Activated CD8-positive, alpha-beta memory T cell treated with anti-CD3 and anti-CD28 coated beads, Interleukin-2, amount 50 U/mL, for 24 hours (primary cell): ENCODE data around the gene HDHD2.
"Not testable (repeated sequence)": the region's sequence is repeated elsewhere in the genome, so short reads cannot be mapped to it uniquely, and the experiment has no call there.

Experiments
- DNase-seq: peaks from one replicate; pipeline ENCODE4 v3.0.0-alpha.2; 2020; ENCODE audit errors: extremely low read depth

HDHD2 gene, protein sequence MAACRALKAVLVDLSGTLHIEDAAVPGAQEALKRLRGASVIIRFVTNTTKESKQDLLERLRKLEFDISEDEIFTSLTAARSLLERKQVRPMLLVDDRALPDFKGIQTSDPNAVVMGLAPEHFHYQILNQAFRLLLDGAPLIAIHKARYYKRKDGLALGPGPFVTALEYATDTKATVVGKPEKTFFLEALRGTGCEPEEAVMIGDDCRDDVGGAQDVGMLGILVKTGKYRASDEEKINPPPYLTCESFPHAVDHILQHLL

DNA sequence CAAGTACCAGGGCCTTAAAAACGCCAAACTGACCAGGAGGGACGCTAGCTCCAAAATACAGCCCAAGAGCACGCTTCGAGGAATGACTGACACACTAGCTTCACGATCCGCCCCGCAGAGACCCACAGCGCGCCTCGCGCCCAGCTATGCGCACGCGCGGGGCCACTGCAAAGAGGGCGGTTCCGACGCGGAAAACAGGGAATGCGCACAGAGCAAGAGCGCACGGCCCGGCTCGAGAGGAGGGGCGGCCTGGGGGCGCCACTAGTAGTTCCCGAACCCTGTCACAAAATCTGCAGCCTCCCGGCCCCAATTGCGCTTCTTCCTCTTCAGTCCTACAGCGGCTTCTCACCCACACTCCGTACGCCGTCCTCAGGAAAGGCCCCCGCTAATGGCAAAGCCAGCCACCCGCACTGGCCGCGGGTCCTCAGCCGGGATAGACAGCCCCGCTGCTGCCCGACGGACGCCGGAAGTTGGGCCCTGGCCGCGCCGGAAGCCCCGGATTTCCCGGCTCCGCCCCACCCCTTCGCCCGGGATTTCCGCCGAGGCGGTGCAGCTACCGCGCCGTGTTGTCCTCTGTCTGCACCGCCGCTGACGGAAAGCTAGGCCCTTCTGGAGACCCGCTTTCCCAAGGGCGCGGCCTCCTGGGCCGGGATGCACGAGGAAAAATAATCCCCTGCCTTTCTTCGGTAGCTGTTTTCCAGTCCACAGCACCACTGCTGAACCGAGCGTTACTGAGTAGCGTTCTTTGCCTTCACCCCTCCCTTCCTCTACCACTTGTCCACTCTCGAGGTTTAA lies at the start of gene HDHD2:
TSS of gene HDHD2 (minus strand) at position 472 of the 795 bp plus-strand sequence. CDS start 14,061 bp downstream, outside the sequence.
- peak; percentile 59 for DNase-seq

DNA sequence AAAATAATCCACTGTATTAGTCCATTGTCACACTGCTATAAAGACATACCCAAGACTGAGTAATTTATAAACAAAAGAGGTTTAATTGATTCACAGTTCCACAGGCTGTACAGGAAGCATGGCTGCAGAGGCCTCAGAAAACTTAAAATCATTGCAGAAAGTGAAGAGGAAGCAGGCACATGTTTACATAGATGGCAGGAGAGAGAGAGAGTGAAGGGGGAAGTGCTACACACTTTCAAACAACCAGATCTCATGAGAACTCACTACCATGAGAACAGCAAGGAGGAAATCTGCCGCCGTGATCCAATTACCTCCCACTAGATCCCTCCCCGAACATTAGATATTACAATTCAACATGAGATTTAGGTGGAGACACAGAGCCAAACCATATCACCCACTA lies 45.7 kb upstream of the HDHD2 start:
- not testable (repeated sequence) for DNase-seq

DNA sequence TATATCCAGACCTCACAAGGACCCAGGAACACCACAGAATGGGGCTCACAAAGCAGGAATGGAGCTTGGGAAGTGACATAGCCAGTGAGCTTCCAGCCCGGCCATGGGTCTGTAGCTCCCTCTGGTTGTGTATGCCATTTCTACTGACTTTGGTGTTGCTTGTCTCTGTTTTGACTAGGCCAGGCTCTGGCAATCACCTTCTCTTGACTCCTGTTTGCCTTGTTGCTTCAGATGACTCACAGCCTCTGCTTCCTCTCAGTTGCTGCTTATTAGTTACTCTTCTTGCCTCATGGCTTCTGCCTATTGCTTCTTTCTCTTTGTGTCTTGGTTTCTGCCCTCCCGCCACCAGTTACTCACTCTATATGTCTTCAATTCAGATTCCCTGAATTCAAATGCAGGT lies 41.7 kb upstream of the HDHD2 start:
- DNase-seq: no peak

- DNase-seq: no peak
These were observed 37.4 kb upstream of the HDHD2 start for GRCh38 chr18:47187721-47188120.

GRCh38 chr18:47184419-47185050 lies 34.2 kb upstream of the HDHD2 start:
- no peak for DNase-seq

- DNase-seq: not testable (repeated sequence)
These were observed 31.9 kb upstream of the HDHD2 start for GRCh38 chr18:47182156-47182555.

DNA sequence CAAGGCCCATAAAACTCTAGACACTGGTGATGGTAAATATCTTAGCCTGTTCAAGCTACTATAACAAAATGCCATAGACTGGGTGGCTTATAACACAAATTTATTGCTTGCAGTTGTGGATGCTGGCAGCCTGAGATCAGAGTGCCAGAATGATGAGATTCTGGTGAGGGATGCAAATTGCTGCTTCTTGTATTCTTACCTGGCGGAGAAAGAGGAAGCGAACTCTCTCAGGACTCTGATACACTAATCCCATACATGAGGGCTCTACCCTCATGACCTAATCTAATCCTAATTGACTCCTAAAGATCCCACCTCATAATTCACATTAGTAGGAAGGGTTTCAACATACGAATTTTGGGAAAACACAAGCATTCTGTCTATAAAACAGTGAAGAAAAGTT lies 30.5 kb upstream of the HDHD2 start:
- DNase-seq: no peak

- DNase-seq: no peak
These were observed 29.2 kb upstream of the HDHD2 start for GRCh38 chr18:47179520-47179919.

- DNase-seq: peak; percentile 80
These were observed 25.7 kb upstream of the HDHD2 start, which contains the start of gene IER3IP1 for GRCh38 chr18:47175898-47176575. Gene IER3IP1, minus strand, starts transcription at chr18:47176364. Its CDS starts 87 bp downstream, at chr18:47176277.

DNA sequence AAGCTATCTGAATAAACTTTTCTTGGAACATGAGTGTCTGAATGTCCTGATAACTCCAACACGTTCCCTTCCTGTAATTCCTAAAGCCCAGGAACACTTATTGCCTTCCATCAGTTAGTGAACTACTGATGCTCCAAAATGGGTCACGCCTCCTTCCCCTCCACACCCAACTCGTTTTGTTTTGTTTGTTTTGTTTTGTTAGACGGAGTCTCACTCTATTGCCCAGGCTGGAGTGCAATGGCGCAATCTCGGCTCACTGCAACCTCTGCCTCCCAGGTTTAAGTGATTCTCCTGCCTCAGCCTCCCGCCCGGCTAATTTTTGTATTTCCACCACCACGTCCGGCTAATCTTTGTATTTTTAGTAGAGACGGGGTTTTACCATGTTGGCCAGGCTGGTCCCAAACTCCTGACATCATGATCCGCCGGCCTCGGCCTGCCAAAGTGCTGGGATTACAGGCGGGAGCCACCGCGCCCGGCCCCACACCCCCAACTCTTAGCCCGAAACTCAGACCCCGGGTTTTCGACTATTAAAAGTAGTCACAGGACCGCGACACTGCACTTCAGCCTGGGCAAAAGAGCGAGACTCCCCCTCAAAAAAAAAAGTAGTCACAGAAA lies 25.1 kb upstream of the HDHD2 start:
- no peak for DNase-seq

DNA sequence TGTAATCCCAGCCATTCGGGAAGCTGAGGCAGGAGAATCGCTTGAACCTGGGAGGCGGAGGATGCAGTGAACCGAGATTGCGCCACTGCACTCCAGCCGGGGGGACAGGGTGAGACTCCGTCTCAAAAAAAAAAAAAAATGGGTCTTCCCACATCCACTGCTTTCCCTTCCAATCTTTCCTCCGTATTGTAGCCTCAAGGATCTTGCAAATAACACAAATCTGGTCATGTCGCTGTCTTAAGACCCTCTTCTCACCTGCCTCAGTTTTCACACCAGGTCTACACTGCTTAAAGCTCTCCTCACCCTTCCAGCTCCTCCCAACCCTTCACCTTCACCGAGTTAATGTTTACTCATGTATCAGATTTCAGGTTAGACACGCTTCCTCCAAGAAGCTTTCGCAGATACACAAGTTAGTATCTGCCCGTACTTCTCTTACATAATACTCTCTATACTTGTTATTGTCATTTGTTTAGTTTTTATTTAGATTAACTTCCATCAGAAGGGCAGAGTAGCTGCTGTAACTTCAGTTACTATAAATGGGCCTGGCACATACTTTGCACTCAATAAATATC lies 24.3 kb upstream of the HDHD2 start:
- DNase-seq: no peak

DNA sequence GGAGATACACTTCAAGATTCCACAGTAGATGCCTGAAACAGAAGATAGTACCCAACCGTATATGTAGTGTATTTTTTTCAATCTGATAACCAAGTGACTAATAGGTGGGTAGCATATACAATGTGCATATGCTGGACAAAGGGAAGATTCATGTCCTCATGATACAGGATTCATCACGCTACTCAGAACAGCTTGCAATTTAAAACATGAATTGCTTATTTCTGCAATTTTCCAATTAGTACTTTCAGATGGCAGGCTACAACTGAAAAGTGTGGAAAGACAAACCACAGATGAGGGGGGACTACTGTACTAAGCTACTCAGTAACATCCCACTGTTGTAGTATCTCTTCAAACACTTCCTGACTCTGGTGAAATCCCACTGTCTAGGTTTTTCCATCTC lies 22.2 kb upstream of the HDHD2 start:
- DNase-seq: no peak

DNA sequence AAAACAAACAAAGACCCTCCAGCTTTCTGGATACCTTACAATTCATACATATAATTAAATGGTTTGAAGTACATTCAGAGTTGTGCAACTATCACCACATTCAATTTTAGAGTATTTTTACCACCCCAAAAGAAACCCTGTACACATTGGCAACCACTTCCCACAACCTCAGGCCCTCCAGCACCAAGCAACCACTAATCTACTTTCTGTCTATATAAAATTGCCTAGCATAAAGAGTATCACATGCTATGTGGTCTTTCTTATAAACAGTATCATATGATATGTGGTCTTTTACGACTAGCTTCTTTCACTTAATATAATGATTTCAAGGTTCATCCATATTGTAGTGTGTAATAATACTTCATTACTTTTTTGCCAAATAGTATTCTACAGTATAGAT lies 18.6 kb upstream of the HDHD2 start:
- no peak for DNase-seq

GRCh38 chr18:47168509-47168908 lies 18.2 kb upstream of the HDHD2 start:
- no peak for DNase-seq

- no peak for DNase-seq
These were observed 16.0 kb upstream of the HDHD2 start for GRCh38 chr18:47166294-47166693.

DNA sequence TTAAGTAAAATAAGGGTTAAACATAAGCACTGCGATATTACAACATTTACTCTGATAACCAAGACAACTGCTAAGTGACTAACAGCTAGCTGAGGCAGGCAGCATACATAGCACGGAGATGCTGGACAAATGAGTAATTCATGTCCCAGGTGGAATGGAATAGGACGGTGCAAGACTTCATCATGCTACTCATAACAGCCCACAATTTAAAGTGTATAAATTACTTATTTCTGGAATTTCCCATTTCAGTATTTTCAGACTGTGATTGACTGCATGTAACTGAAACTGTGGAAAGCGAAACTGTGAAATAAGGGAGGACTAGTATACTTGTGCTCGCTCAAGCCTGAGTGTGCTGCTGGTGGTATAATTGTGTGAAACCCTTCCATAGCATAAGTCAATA lies 12.9 kb upstream of the HDHD2 start:
- DNase-seq: no peak

GRCh38 chr18:47160256-47160655 lies 10.0 kb upstream of the HDHD2 start:
- DNase-seq: no peak

DNA sequence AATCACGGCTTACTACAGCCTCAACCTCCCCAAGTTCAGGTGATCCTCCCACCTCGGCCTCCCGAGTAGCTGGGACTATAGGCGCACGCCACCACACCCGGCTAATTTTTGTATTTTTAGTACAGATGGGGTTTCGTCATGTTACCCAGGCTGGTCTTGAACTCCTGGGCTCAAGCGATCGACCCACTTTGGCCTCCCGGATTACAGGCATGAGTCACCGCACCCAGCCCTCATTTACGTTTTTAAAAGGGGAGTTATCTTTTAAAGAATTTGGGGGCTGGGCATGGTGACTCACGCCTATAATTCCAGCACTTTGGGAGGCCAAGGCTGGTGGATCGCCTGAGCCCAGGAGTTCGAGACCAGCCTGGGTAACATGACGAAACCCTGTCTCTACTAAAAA lies 8.1 kb upstream of the HDHD2 start:
- DNase-seq: not testable (repeated sequence)

DNA sequence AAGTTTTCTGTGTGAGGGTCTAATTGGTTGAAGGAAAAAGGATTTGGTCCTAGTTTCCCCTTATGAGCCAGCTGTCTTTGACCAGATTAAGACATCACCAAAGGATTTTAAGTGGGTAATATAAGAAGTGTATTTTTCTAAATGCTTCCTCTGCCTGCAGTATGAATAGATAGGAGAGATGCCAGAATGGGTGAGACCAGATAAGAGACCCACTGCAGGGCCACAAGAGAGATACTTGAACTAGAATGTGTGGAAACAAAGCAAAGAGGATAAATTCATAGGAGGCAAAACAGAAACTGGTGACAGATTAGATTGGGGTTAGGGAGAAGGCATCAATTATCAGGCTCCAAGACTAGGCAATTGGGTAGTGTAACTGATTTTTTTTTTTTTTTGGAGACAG lies 1.1 kb upstream of the HDHD2 start:
- DNase-seq: no peak

DNA sequence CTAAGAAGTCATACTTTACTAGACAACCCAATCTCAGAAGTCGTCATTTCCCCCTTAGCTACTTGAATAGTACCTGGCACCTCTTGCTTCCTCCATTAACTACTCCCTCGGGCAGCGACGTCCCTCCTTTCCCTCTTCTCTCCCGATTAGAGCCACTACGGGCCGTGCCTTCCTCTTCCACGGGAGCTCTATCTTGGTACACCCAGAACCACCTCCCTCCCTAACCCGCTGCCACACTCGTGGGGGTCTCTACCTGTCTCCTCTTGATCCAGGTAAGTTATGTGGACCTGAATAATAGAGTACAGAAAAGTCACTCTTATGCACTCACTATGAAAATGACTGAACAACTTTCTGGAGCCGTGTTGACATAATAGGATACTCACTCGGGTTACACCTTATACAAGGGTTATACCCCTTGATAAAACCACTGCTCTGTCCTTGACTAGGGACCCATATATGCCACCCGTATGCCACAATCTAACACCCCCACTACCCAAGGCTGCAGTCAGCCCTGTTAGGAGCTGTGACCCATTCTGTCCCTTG lies 595 bp upstream of the HDHD2 start:
- no peak for DNase-seq

- no peak for DNase-seq
These were observed 757 bp downstream of the HDHD2 start for GRCh38 chr18:47149457-47150028.
